Tibial nerve (tissue), 4 donors: ENCODE results near the gene MYO1H.

Experiments
- EP300 ChIP-seq, 2 donors: sonication (generic); formaldehyde crosslinking; IDR thresholded peaks; one replicate each; pipeline ENCODE4 v1.6.1; 2017; ENCODE audit warnings: antibody characterized with exemption in 2 of 2, mild to moderate bottlenecking in 1 of 2
- POLR2A ChIP-seq, 2 donors: fragments of 450-650 bp; IDR thresholded peaks; one replicate each; pipeline ENCODE4 v1.6.1; 2017; ENCODE audit warnings: antibody characterized with exemption in 2 of 2, mild to moderate bottlenecking in 2 of 2, moderate library complexity in 2 of 2
- TF ChIP-seq, protein P1 (sequence below), 5 experiments: fragments of 200-600 bp in 3 of 5; fragments of 450-650 bp in 2 of 5; sonication (generic) in 3 of 5; IDR thresholded peaks; one replicate each; pipeline ENCODE4 v1.5.1; 2016 to 2019; ENCODE audit warnings: antibody characterized with exemption in 5 of 5, mild to moderate bottlenecking in 3 of 5, moderate library complexity in 2 of 5

DNA sequence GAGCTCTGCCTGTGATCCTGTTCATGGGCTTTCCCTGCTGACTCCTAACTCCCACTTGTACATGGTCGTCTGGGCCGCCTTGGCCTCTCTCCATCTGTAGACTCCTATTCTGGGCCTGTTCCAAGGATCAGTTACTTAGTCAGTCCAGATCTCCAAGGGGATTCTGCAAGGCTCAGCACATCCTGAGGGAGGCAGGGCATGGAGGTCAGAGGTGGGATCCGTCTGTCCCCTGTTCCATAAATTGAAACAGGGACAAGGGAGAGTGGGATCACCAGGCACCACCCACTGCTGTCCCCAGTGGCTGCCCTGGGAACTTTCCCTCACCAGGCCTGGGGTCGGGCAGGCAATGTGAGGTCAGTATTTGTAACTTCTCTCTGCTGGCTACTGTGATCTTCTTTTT lies 85.9 kb downstream of the MYO1H start:
- TF ChIP-seq, protein P1, sequence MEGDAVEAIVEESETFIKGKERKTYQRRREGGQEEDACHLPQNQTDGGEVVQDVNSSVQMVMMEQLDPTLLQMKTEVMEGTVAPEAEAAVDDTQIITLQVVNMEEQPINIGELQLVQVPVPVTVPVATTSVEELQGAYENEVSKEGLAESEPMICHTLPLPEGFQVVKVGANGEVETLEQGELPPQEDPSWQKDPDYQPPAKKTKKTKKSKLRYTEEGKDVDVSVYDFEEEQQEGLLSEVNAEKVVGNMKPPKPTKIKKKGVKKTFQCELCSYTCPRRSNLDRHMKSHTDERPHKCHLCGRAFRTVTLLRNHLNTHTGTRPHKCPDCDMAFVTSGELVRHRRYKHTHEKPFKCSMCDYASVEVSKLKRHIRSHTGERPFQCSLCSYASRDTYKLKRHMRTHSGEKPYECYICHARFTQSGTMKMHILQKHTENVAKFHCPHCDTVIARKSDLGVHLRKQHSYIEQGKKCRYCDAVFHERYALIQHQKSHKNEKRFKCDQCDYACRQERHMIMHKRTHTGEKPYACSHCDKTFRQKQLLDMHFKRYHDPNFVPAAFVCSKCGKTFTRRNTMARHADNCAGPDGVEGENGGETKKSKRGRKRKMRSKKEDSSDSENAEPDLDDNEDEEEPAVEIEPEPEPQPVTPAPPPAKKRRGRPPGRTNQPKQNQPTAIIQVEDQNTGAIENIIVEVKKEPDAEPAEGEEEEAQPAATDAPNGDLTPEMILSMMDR (IDR thresholded peaks at IDR 0.05): peak in 2 of 5 experiments; percentile 7 to 25
- TF ChIP-seq EP300 (IDR thresholded peaks at IDR 0.05) (no peak), POLR2A (IDR thresholded peaks at IDR 0.05) (no peak)
